GM19395 (cell line): ENCODE data around the gene GMPPA.
A peak's percentile ranks its signal among the peaks of the same experiment; 100 is the strongest.

Source experiments
- ATAC-seq: cut with Tn5 transposase; IDR thresholded peaks from one replicate; pipeline ENCODE4 v1.9.1; 2021; ENCODE audit warnings: mild to moderate bottlenecking, moderate library complexity; ENCODE audit not compliant: unreplicated experiment

GMPPA gene

DNA sequence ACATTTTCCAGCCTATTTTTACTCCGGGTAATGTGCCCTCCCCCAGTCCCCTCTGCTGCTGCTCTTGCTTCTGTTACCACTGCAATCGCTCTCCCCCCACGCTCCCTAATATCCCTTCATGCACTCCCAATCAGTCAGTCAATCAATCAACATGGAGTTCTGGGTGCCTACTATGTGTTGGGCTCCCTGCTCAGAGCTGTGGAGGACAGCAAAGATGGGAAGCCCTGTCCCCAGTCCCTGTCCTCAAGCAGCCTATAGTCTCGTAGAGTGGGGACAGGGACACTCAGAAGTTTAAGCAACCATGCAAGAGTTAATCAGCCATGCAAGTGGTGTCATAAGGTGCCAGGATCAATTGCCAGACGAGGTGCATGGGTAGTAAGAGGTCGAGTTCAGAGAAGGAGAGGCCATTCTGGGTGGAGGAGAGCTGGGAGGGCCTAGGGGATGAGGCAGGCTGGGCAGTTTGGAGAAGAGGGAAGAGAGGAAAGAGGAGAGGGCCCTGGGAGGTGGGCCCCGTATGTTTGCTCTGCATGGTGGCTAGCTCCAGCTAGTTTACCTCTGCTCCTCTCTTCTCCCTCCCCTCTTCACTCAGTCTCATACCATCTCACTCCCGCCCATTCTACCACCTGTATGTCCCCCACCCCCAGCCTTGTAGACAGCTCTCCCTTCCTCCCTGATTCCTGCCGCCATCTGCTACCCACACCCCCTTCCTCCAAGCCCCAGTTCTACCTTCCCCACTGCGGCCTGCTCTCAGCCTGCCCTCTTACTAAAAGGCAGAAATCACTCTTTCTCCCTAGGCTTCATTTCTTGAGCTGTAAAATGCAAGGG is 19.5 kb downstream of the GMPPA start:
- no peak for ATAC-seq

DNA sequence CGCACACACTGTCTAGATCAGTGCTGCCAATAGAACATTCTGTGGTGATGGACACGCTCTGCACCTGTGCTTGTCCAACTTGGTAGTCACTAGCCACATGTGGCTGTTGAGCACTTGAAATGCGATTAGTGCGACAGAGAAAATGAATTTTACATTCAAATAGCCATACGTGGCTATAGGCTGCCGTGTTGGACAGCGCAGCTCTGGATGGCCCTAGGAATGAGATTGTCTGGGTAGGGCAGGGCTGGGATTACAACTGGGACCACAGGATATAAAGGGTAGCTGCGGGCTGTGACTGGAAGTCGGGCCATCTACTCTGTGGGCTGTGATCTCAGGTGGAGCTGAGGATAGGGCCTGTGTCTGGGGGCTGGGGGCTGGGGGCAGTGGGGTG is 20.8 kb downstream of the GMPPA start:
- ATAC-seq: no peak

DNA sequence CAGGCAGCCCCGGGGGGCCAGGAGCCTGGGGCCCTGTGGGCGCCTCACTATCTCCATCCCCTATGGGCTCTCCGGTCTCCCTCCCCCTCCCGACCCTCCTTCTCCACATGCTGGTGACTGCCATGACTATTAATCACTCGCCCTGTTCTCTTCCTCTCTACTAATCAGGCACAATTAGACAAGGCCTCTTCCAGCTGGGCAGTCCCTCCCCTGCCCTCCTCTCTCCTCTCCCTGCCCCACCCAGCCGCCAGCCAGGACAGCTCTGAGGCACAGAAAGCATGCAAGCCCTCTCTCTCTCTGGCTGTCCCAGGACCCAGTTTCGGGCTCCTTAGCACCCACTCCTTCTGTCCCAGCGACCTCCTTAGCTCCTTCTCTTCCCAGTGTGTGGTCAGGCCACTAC is 21.4 kb downstream of the GMPPA start:
- ATAC-seq: no peak

DNA sequence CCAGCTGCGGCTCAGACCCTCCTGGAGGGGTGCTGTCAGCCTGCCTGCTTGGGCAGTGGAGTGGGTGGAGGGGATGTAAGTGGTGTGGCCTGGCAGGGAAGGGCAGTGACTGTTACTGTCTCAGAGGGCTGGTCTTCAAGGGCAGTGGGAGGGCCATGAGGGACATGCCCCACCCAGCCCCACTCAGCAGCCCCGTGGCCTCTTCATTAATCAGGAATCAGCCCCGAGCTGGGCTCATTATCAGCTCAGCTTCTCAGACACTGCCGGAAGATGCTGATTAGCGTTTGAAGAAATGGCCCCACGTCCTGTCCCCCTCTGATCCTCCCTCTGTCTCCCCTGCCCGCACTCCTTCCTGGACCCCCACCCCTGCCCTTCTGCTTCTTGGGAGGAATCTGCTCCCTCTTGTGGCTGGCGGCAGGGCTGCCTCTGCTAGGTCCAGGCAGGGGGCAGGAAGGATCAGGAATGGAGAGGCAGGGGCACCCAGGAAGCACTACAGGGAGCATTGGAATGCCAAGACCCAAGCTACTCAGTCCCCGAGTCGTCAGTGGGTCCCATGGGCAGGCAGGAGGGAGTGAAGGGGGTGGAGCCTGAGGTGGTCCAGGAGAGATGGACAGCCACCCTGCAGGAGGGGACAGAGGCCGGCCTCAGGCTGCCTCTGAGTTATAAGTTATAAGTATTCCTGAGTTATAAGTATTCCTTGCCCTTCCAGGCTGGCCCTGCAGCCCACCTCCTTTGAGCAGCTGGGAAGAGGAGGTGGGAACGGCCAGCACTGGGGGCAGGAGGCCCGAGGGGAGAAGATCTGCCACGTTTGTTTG is 22.6 kb downstream of the GMPPA start:
- no peak for ATAC-seq

- no peak for ATAC-seq
These were observed 23.7 kb downstream of the GMPPA start for GRCh38 chr2:219522111-219523030.

GRCh38 chr2:219523031-219523671 is 24.5 kb downstream of the GMPPA start:
- ATAC-seq: no peak

GRCh38 chr2:219524817-219525216 is 26.1 kb downstream of the GMPPA start:
- no peak for ATAC-seq

GRCh38 chr2:219525533-219526232 is 27.0 kb downstream of the GMPPA start:
- no peak for ATAC-seq

GRCh38 chr2:219526320-219527075 is 27.8 kb downstream of the GMPPA start:
- ATAC-seq: no peak

GRCh38 chr2:219527076-219527394 is 28.3 kb downstream of the GMPPA start:
- ATAC-seq: no peak

DNA sequence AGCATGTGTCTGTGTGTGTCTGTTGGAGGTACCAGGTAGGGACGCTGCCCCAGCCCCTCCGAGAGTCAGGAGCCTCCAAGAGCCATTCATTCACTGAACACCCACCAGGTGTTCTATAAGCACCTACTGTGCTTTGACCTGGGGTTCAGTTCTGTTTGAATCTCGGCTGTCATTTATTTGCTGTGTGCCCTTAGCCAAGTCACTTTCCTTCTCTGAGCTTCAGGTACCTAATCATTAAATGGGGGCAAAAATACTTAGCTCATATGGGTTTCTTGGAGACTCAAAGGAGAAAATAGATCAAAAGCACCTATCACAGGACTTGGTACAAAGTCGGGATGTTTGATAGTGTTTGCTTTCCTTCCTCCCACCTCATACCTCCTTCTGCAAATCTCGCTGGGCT is 28.8 kb downstream of the GMPPA start:
- no peak for ATAC-seq

GRCh38 chr2:219530048-219530963 is 31.6 kb downstream of the GMPPA start:
- ATAC-seq: peak; percentile 90

- no peak for ATAC-seq
These were observed 33.1 kb downstream of the GMPPA start for GRCh38 chr2:219531639-219532377.

DNA sequence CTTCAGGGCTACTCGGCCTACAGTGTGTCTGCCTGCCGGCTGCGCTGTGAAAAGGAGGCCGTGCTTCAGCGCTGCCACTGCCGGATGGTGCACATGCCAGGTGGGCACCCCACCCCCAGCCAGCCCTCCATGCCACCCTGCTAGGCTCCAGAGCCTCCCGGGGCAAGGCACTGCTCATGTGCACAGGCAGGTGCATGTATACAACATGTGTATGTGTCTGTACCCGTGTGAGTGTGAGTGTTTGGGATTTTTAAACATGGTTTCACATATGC is 33.6 kb downstream of the GMPPA start:
- no peak for ATAC-seq

DNA sequence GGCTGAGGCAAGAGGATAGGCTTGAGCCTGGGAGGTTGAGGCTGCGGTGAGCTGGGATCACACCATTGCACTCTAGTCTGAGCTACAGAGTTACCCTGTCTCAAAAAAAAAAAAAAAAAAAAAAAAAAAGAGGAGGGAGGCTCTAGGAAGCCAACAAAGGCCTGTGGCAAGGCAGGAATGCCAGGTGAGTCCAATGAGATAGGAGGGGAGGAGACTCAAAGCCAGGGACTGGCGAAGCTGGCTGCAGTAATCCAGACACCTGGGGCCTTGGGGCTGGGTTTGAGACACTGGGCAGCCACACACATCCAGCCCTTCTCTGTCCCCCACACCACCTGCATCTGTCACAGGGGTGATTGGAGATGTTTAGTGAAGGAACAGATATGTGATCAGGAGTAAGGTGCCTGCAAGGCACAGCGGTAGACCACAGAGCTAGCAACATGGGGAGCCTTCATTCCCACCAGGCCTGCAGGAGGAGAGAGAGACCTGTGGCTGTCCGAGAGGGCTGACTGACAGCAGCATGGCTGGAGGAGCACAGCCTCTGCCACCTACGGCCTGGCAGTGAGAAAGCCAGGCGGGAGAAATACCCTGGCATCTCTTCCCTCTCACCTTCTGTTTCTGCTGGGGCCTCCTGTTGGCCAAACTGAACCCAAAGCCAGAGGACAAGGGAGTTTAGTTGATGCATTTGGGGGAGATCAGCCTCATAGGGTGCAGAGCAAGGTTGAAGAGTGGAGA is 35.4 kb downstream of the GMPPA start:
- no peak for ATAC-seq

DNA sequence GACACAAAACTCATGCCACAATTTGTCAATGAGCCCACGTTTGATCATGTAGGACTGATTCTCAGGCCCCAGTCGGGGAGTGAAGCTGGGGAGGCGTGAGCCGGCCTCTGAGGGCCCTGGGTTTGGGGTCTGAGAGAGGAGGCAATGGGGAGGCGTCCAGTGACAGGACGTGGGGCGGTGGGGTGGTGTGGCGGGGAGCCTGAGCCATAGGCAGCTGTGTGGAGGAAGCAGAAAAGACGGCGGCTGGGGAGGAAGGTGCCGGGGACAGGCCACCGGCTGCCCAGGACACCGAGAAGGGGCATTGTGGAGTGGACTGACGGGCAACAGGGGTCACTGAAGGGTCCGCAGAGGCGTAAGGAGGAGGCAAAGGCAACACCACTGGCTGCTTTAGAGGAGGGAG is 37.7 kb downstream of the GMPPA start:
- ATAC-seq: no peak

- no peak for ATAC-seq
These were observed 38.3 kb downstream of the GMPPA start for GRCh38 chr2:219536967-219537366.
